K562 (cell line): Measurements from ENCODE around the gene TEDDM1. TPM values are rescaled to one million over a fixed set of nuclear protein-coding genes. Genes with fewer than 3 reads are reported as not detected.
A peak's percentile ranks its signal among the peaks of the same experiment; 100 is the strongest.

ENCODE experiments used
- AFF1 ChIP-seq, 2 experiments: fragments of 450-650 bp; IDR thresholded peaks; 2 replicates each; pipeline ENCODE4 v1.6.1; 2018; ENCODE audit warnings: mild to moderate bottlenecking in 2 of 2, low read depth in 1 of 2; ENCODE audit not compliant: partially characterized antibody in 2 of 2
- ARID2 ChIP-seq: fragments of 450-650 bp; IDR thresholded peaks from 2 replicates; pipeline ENCODE4 v1.6.1; 2017; ENCODE audit warnings: antibody characterized with exemption, mild to moderate bottlenecking
- CBFB ChIP-seq: sonication (generic); formaldehyde crosslinking; IDR thresholded peaks from 2 replicates; pipeline ENCODE4 v1.4.0; 2020; ENCODE audit warnings: mild to moderate bottlenecking, missing genetic modification reagents
- CBX5 ChIP-seq: IDR thresholded peaks from 2 replicates; pipeline ENCODE4 v1.6.1; 2014; ENCODE audit warnings: low read depth, borderline replicate concordance
- CREB5 ChIP-seq: fragments of 250-450 bp; sonication (Bioruptor Pico); IDR thresholded peaks from 2 replicates; pipeline ENCODE4 v1.5.0; 2020; ENCODE audit warnings: mild to moderate bottlenecking
- E2F4 ChIP-seq: sonication (generic); formaldehyde crosslinking; IDR thresholded peaks from 2 replicates; pipeline ENCODE4 v1.8.0; 2022; ENCODE audit warnings: mild to moderate bottlenecking, low read depth, missing genetic modification reagents
- ERF ChIP-seq: fragments of 450-650 bp; formaldehyde crosslinking; IDR thresholded peaks from 2 replicates; pipeline ENCODE4 v1.4.0; 2020; ENCODE audit warnings: mild to moderate bottlenecking, mixed read lengths
- HNRNPLL ChIP-seq: fragments of 200-400 bp; formaldehyde crosslinking; IDR thresholded peaks from 2 replicates; pipeline ENCODE4 v1.6.1; 2017; ENCODE audit warnings: low read length, low read depth, mild to moderate bottlenecking; ENCODE audit not compliant: poor library complexity, severe bottlenecking
- MEIS2 ChIP-seq: fragments of 450-650 bp; IDR thresholded peaks from 2 replicates; pipeline ENCODE4 v1.6.1; 2014; ENCODE audit warnings: mild to moderate bottlenecking; ENCODE audit not compliant: partially characterized antibody
- polyA plus RNA-seq, 8 experiments: library from polyadenylated mRNA; depleted of rRNA in 4 of 8; stranded (reverse) in 5 of 8; unstranded in 3 of 8; fragments of >200 nt; fragmentation: Nextera tagmentation in 2 of 8; fragmentation: Illumina TruSeq in 1 of 8; extraction: Ambion mirVana in 2 of 8; extraction: Trizol in 1 of 8; gene quantifications; 2 replicates each; pipeline versions ENCODE4 v1.2.1 to v1.2.3, GENCODE V29; 2011 to 2014; ENCODE audit warnings: inconsistent platforms in 1 of 8, missing spikeins in 1 of 8
- total RNA-seq, 7 experiments: library from RNA; depleted of rRNA in 6 of 7; stranded (reverse); fragments of >200 nt in 6 of 7; fragmentation: Illumina TruSeq in 2 of 7; extraction: Trizol in 2 of 7; gene quantifications; 2 replicates each; pipeline versions ENCODE4 v1.2.1 to v1.2.3, GENCODE V29; 2011 to 2021; ENCODE audit warnings: low replicate concordance in 1 of 7
- TF ChIP-seq, protein P1 (sequence below): sonication (generic); formaldehyde crosslinking; IDR thresholded peaks from 2 replicates; pipeline ENCODE4 v1.8.0; 2022; ENCODE audit warnings: missing genetic modification reagents, mild to moderate bottlenecking, borderline replicate concordance
- TF ChIP-seq, protein P2 (sequence below): sonication (generic); formaldehyde crosslinking; IDR thresholded peaks from 2 replicates; pipeline ENCODE4 v1.8.0; 2022; ENCODE audit warnings: missing genetic modification reagents, mild to moderate bottlenecking, borderline replicate concordance
- TF ChIP-seq, protein P3 (sequence below): IDR thresholded peaks from 3 replicates; pipeline ENCODE4 v1.6.1; 2011; ENCODE audit warnings: borderline replicate concordance, mild to moderate bottlenecking, moderate library complexity; ENCODE audit not compliant: insufficient read length; ENCODE audit errors: extremely low read depth

Gene TEDDM1
- total and polyA plus RNA-seq, 9 of the 15 experiments (the other 6 are each of a cell fraction or from before 2014, with no cell fraction given): not detected

- TF ChIP-seq, protein P1, sequence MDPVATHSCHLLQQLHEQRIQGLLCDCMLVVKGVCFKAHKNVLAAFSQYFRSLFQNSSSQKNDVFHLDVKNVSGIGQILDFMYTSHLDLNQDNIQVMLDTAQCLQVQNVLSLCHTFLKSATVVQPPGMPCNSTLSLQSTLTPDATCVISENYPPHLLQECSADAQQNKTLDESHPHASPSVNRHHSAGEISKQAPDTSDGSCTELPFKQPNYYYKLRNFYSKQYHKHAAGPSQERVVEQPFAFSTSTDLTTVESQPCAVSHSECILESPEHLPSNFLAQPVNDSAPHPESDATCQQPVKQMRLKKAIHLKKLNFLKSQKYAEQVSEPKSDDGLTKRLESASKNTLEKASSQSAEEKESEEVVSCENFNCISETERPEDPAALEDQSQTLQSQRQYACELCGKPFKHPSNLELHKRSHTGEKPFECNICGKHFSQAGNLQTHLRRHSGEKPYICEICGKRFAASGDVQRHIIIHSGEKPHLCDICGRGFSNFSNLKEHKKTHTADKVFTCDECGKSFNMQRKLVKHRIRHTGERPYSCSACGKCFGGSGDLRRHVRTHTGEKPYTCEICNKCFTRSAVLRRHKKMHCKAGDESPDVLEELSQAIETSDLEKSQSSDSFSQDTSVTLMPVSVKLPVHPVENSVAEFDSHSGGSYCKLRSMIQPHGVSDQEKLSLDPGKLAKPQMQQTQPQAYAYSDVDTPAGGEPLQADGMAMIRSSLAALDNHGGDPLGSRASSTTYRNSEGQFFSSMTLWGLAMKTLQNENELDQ: peak; percentile 79; the same call in 1 of the 2 replicates
- TF ChIP-seq ARID2 (0 out of 2 replicates have a peak, but pooled peaks have one; percentile 57), MEIS2 (no peak), CREB5 (CRISPR knock-in tag) (0 out of 2 replicates have a peak, but pooled peaks have one; percentile 12), ERF (peak; percentile 96), E2F4 (no peak), AFF1 (IDR thresholded peaks at IDR 0.05; ENCODE audit: low read depth in 1 of 2, partially characterized antibody in 2 of 2) (peak; percentile 62 to 64), CBFB (CRISPR knock-in tag) (no peak), HNRNPLL (peak; percentile 71), CBX5 (no peak)
- TF ChIP-seq, protein P2, sequence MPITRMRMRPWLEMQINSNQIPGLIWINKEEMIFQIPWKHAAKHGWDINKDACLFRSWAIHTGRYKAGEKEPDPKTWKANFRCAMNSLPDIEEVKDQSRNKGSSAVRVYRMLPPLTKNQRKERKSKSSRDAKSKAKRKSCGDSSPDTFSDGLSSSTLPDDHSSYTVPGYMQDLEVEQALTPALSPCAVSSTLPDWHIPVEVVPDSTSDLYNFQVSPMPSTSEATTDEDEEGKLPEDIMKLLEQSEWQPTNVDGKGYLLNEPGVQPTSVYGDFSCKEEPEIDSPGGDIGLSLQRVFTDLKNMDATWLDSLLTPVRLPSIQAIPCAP (CRISPR knock-in tag): peak; percentile 85; the same call in 1 of the 2 replicates
- TF ChIP-seq, protein P3, sequence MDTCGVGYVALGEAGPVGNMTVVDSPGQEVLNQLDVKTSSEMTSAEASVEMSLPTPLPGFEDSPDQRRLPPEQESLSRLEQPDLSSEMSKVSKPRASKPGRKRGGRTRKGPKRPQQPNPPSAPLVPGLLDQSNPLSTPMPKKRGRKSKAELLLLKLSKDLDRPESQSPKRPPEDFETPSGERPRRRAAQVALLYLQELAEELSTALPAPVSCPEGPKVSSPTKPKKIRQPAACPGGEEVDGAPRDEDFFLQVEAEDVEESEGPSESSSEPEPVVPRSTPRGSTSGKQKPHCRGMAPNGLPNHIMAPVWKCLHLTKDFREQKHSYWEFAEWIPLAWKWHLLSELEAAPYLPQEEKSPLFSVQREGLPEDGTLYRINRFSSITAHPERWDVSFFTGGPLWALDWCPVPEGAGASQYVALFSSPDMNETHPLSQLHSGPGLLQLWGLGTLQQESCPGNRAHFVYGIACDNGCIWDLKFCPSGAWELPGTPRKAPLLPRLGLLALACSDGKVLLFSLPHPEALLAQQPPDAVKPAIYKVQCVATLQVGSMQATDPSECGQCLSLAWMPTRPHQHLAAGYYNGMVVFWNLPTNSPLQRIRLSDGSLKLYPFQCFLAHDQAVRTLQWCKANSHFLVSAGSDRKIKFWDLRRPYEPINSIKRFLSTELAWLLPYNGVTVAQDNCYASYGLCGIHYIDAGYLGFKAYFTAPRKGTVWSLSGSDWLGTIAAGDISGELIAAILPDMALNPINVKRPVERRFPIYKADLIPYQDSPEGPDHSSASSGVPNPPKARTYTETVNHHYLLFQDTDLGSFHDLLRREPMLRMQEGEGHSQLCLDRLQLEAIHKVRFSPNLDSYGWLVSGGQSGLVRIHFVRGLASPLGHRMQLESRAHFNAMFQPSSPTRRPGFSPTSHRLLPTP: no peak
Measured at GRCh38 chr1:182391362-182392049, 9.0 kb downstream of the TEDDM1 start, which contains the start of gene GLUL (continued).
